SK-N-MC (cell line): ENCODE results near the gene APBA3.

Experiments
- DNase-seq: peaks from one replicate; pipeline ENCODE4 v3.0.0-alpha.2; 2011; ENCODE audit warnings: low read depth, low spot score
- H3K27ac ChIP-seq: fragments of 200-600 bp; sonication (generic); 2 replicates; pipeline ENCODE4 v1.5.1; 2016; ENCODE audit warnings: mixed run types
- H3K36me3 ChIP-seq: fragments of 200-600 bp; sonication (generic); 2 replicates; pipeline ENCODE4 v1.6.1; 2017; ENCODE audit warnings: antibody characterized with exemption, low read length, mixed read lengths; ENCODE audit not compliant: insufficient read depth
- H3K4me3 ChIP-seq: fragments of 200-600 bp; sonication (generic); 2 replicates; pipeline ENCODE4 v1.5.1; 2016
- H3K9ac ChIP-seq: fragments of 200-600 bp; sonication (generic); 2 replicates; pipeline ENCODE4 v1.8.0; 2017; ENCODE audit warnings: mixed run types, mixed read lengths; ENCODE audit not compliant: insufficient read length
- H3K9me3 ChIP-seq: fragments of 200-600 bp; sonication (generic); 2 replicates; pipeline ENCODE4 v1.6.1; 2017; ENCODE audit warnings: low read depth, mild to moderate bottlenecking, antibody characterized with exemption, low read length, moderate library complexity, mixed read lengths
- EZH2 ChIP-seq: fragments of 200-600 bp; sonication (generic); IDR thresholded peaks from one replicate; pipeline ENCODE4 v1.6.1; 2017; ENCODE audit warnings: antibody characterized with exemption
- FOXP2 ChIP-seq: optimal IDR thresholded peaks from 2 replicates; pipeline ENCODE3; 2011; ENCODE audit warnings: mild to moderate bottlenecking, moderate library complexity; ENCODE audit not compliant: insufficient read depth; ENCODE audit errors: extremely low read length, control extremely low read depth
- POLR2AphosphoS5 ChIP-seq: IDR thresholded peaks from 2 replicates; pipeline ENCODE4 v1.6.1; 2012; ENCODE audit warnings: mild to moderate bottlenecking, low read depth, low read length, borderline replicate concordance

Gene APBA3

DNA sequence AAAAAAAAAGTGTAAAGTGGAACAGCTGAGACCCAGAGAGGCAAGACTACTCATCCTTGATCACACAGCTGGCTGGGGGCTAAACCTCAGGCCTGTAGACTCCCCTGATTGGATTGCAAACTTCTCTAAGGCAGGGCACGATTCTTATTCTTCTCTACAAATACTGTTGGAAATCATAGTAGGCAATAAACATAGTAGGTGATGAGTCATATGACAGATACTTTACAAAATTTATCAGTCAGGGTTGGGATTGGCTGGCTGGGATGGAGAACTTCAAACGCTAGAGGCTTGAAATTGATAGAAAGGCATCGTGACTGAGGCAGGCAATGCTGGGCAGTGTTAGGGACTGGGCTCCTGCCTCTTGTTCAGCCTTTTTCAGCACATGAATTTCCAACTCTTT lies 30.6 kb upstream of the APBA3 start:
- no peak overlapping the region for H3K9ac ChIP-seq
- no peak for TF ChIP-seq FOXP2
- TF ChIP-seq EZH2: no peak
- no peak for TF ChIP-seq POLR2AphosphoS5
- H3K27ac ChIP-seq: no peak overlapping the region
- no peak overlapping the region for H3K4me3 ChIP-seq
- H3K9me3 ChIP-seq: no peaks in the 10 kb centered on the region
- DNase-seq: no peak
- no peaks in the 10 kb centered on the region for H3K36me3 ChIP-seq

- no peak for TF ChIP-seq EZH2
- no peak overlapping the region for H3K27ac ChIP-seq
- DNase-seq: no peak
- H3K9me3 ChIP-seq: no peaks in the 10 kb centered on the region
- H3K36me3 ChIP-seq: no peaks in the 10 kb centered on the region
- H3K9ac ChIP-seq: no peak overlapping the region
- H3K4me3 ChIP-seq: no peak overlapping the region
Measured at GRCh38 chr19:3790941-3791340, 29.4 kb upstream of the APBA3 start.

GRCh38 chr19:3790209-3790734 lies 28.8 kb upstream of the APBA3 start:
- Histone ChIP-seq H3K4me3 (no peak overlapping the region), H3K9me3 (no peaks in the 10 kb centered on the region), H3K9ac (no peak overlapping the region), H3K36me3 (no peaks in the 10 kb centered on the region), H3K27ac (no peak overlapping the region)
- no peak for TF ChIP-seq FOXP2
- no peak for TF ChIP-seq POLR2AphosphoS5
- no peak for TF ChIP-seq EZH2
- no peak for DNase-seq

- DNase-seq: no peak
- TF ChIP-seq POLR2AphosphoS5: no peak
- TF ChIP-seq EZH2: no peak
- no peak for TF ChIP-seq FOXP2
- Histone ChIP-seq H3K9ac (no peak overlapping the region), H3K36me3 (no peaks in the 10 kb centered on the region), H3K27ac (no peak overlapping the region), H3K9me3 (no peaks in the 10 kb centered on the region), H3K4me3 (no peak overlapping the region)
Measured at GRCh38 chr19:3788996-3789778, 27.7 kb upstream of the APBA3 start.

- no peaks in the 10 kb centered on the region for H3K36me3 ChIP-seq
- TF ChIP-seq EZH2 (no peak), POLR2AphosphoS5 (no peak), FOXP2 (no peak)
- no peak within 1 kb of the TSS for H3K9ac ChIP-seq
- no peak for DNase-seq
- H3K4me3 ChIP-seq: peak within 1 kb of the TSS; percentile 72
- no peaks in the 10 kb centered on the region for H3K9me3 ChIP-seq
- no peak within 1 kb of the TSS for H3K27ac ChIP-seq
Measured at GRCh38 chr19:3785938-3786824, 24.7 kb upstream of the APBA3 start, which contains the start of gene MATK. MATK (minus strand) TSS chr19:3786381; CDS start chr19:3785135, 1,246 bp downstream.

DNA sequence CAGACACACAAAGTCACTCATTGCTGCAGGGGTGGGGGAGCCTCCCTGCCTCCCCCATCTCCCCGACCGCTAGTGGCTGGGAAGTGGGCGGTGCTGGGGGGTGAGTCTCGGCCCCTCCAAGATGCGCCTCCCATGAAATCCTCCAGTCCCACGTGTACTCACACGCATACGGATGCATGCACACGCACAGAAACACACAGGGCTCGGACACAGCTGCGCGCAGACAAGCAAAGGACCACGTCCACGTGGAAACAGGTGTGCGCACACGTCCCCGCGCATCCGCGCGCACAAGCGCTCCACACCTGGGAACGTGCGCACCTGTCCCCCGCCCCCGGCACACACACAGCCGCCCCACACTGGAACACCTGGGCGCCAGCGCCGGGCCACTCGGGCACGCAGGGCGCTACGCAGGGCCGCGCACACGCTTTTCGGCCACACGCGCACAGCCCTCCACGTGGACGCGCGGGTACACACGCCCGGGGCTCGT lies 24.0 kb upstream of the APBA3 start:
- Histone ChIP-seq H3K27ac (no peak overlapping the region), H3K36me3 (no peaks in the 10 kb centered on the region), H3K9me3 (no peaks in the 10 kb centered on the region), H3K9ac (no peak overlapping the region), H3K4me3 (peak overlapping the region; percentile 72)
- DNase-seq: no peak
- TF ChIP-seq EZH2: no peak

DNA sequence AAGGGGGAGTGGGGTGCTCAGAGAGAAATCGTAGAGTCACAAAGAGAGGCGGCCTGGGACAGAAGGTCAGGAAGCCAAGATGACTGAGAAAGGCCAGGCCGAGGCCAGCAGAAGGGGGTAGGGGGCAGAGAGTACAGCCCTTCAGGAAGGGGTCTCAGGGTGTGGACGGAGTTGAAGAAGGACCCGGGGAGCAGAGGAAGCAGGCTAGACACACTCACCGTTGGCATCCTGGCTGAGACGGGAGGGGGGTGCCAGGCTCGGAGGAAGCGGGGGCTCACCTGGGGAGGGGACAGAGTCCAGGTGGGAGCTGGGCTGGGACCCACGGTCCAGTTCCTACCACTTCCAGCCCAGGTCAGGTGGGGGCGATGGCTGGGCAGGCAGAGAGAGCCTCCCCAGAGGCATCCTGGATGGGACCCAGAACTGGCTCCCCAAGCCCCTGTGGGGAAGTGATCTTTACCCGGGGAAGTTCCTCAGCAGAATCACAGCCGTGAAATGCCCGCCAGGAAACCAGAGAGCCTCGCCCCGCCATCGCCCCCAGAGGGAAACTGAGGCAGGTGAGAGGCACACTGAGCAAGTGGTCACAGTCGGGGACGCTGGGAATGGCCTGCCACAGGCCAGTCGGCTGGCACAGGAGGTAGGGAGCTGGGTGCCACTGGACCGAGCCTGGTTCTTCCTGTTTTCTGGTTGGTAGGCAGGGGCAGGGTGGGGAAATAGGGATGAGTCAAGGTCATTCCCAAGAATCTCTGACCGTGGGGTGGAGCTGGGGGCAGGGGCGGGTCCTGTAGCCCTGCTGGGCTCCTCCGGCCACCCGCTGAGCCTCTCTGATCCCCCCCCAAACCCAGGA lies 23.3 kb upstream of the APBA3 start:
- no peak for TF ChIP-seq FOXP2
- TF ChIP-seq POLR2AphosphoS5: no peak
- no peak for TF ChIP-seq EZH2
- Histone ChIP-seq H3K27ac (no peak overlapping the region), H3K4me3 (peak overlapping the region; percentile 72), H3K9ac (no peak overlapping the region), H3K9me3 (no peaks in the 10 kb centered on the region), H3K36me3 (no peaks in the 10 kb centered on the region)
- no peak for DNase-seq
